Measurements from ENCODE around the gene KLK13.

The KLK13 gene

DNA sequence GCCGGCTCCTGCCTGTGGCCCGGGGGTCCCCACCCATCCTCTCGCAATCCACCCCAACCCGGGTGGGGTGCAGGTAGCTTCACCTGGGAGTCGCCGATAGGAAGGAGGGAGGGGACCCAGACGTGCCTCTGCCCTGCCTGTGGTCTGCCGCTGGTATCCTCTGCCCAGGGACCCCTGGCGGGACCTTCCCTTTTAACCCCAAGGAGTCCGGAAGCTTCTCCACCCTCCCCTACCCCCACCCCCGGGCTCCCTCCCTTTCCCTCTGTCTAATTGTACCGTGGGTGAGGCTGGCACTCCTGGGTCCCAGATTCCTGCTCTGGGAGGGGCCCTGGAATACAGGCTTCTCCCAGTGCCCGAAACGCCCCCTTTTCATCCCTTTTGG, 45.4 kb downstream of the KLK13 start, which contains the start of gene KLK10:
TSS of gene KLK10 (minus strand) at position 166 of the 382 bp plus-strand sequence. CDS start 579 bp downstream, outside the sequence.
- no peak for DNase-seq (ENCODE audit: low spot score)

DNA sequence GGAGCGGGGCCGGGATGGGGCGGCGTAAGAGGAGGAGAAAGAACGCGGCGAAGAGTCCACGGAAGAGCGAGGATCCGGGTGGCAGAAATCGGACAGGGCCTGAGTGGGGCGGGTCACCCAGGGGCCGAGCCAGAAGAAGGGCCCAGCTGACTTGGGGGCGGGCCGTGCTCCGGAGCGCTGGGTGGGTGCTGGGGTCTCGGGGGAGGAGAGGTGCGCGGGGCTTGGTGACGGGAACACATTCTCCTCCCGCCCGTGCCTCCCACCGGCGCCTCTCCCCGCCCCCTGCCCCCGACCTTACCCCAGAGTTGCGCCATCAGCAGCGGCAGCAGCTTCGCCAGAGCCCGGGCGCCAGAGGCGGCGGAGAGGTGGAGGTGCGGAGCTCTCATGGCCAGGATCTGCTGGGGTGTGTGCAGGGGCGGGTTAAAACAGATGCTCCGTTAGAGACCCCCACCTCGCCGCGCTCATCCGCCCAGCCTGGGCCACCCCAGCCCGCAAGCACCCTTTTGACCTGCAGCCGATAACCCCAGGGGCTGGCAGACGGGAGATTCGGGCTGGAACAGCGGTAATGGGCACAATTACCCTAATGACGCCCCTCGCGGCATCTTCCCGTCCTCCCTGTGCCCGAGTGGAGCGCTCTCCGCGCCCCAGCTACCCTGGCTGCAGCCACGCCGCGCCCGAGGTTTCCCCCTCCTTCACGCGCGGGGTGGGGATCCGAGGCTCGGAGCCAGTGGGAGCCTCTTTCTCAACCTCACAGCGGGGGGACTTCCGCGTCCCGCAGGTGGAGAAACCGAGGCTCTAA, 45.9 kb downstream of the KLK13 start:
- no peak for DNase-seq (ENCODE audit: low spot score)

DNA sequence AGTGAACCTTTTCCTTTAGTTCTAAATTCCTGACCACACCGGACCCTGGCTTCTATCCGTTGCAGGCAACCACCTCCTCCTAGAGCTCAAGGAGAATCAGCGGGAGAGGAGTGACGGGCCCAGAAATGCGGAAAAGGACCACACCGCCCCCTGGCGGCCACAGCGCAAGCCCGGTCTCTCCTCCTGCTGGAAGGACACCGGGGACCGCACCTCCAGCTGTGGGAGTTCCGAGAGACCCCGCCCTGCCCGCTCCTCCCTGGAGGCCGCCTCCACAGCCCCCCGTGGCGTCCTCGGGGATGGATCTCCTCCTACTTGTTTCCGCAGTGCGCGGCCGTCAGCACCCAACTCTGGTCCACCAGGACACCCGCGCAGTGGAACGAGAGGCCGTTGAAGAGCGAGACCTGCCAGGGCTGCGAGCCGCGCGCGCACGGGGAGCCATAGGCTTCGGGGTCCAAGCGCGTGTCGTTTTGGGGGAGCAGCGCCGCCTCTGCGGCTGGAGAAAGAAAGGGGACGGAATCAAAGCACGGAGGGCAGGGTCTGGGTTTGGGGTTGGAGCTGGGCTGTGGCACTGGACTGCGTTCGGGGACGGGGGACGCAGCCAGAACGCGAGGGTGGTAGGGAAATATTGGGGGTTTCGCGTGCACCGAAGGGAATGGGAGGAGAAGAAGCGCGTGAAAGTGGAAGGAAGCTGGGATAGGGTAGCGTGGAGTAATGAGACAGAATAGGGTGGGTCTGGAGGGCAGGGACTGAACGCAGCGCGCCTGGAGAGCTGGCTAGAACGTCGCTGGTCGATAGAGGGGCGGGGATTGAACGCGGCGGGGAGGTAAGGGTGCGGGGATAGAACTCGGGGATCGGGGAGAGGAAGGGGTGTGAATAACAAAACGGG, 47.9 kb downstream of the KLK13 start:
- DNase-seq (ENCODE audit: low spot score): peak; percentile 29

DNA sequence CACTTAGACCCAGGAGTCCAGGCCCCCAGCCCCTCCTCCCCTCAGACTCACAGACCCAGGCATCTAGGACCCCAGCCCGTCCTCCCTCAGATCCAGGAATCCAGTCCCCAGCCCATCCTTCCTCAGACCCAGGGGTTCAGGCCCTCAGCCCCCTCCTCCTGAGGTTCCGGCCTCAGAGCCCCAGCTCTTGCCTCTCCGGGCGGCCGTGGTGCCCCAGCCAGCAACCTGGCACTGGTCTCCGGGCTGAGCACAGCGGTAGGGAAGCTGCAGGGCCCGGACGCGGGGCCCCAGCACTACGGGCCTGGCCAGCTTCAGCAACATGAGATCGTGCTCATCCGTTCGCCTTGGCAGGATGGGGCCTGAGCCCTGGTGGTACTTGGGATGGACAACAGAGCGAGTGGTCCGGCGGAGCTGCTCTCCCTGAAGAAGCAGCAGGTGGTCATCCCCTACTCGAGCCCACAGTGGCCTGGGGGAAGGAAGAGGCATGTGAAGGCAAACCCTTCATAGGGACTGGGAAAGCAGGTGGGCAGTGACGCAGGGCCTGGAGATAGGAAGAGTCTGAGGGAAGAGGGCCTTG, 49.1 kb downstream of the KLK13 start:
- DNase-seq (ENCODE audit: low spot score): no peak

DNA sequence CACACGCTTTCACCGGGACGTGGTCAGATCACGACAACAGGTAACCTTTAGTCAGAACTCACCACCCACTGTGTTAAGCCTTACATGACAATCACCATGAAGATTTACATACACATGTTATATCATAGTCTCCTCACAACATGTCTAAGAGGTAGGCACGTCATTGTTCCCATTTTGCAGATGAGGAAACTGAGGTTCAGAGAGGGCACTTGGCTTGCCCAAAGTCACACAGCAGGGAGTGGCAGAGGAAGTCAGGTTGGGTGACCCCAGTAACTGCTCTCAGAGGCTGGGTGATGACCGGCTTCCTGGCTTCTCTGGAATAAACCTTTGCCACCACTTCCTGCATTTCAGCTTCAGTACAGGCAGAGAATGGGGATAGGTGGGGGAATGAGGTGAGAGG, 50.6 kb downstream of the KLK13 start:
- no peak for DNase-seq (ENCODE audit: low spot score)

DNA sequence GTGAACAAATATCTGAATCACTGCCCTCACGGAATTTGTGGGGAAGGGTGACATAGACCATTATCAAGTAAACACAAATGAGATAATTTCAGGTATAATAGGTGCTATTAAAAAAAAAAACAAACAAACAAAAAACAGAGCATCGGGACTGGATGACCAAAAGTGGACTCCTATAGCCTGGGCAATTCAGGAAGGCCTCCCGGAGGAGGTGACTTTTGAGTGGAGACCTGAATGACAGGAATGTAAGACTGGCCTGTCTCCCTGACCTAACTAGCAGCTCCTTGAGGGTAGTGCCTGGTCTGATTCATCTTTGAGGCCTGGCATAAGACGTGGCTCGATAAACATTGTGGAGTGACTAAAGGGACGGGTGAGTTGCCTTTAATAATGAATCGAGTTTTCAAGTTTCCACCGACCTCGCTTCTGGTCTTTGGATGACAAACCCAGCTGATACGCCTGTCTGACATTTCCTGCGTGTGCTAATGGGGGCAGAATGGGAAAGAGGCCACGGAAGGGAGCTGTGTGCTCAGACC, 52.2 kb downstream of the KLK13 start:
- DNase-seq (ENCODE audit: low spot score): no peak

DNA sequence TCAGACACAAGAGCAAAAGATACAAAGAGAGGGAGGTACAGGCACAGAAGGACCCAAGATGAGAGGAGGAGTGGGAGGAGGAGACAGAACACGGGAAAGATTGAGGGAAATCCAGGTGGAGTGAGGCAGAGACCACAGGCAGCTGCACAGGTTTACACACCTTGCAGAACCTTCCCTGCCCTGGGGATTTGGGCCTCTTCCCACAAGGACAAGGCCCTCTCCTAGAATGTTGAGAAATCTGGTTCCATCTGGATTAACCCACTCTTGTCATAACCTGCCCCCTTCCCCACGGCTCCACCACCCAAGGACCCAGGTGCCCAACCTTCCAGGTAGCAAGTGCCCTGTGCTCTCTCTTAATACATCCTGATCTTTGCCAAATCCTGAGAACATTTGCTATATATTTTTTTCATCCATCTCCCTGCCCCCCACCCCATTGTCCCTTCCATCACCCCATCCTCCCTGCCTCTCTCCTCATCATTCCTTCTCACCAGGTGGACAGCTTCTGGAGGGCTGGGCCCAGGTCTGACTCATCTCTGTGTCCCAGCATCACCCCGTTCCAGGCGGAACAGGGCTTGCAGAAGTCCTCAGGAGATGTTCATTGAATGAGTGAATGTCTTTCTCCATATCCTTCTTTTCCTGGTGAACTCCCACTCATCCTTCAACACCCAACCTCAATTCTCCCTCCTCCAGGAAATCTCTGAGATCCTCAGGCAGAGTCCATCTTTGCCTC, 54.7 kb downstream of the KLK13 start:
- DNase-seq (ENCODE audit: low spot score): no peak

DNA sequence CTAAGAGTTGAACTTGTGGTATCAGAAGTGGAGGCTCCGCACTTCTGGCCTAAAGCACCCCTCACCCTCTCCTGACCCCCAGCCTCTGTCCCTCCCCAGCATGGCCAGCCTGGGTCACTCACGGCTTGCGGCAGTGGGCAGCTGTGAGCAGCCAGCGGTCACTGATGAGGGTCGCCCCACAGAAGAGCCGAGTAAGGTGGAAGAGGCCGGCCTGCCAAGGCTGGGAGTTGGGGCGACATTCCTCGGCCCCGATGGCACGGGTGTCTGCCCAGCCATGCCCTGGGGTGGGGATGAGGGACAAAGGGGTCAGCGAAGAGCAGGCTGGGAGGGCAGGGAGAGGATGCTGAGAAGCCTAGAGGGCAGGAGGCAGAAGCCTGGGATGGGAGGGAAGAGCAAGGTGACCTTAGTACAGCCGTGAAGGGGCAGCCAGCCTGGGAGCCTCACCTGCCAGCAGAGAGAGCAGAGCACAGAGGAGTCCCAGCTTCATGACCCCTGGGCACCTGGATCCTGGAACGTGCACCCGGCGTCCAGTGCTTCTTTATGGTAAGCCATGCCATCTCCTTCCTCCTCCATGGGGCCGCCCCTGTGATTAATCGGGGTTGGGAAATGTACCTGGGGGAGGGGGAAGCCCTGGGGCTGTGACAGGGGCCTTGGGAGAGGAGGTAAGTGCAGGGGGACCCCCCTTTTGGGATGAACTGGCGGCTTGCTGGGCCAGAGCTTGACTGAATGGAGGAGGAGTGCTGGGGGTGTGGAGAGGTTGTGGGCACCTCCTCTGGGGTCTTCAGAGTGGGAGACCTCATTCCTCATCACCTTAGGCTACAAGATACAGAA, 55.6 kb downstream of the KLK13 start:
- no peak for DNase-seq (ENCODE audit: low spot score)

DNA sequence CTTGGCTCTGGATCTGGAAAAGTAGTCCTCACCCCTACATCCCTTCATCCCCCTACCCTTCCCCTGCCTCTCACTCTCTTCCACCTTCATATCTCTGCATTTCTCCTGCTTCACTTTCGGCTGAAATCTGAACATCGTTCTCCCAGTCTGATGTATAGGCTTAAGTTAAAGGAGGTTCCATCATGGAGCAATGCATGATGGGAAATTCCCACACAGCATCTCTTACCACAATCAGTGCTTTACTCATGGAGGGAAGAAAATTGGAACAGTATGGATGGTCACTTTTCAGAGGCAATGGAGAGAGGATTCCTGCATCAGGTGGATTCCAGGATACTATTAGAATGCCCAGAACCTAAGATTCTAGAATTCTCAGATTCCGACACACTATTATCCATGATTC, 57.4 kb downstream of the KLK13 start:
- no peak for DNase-seq (ENCODE audit: low spot score)

DNA sequence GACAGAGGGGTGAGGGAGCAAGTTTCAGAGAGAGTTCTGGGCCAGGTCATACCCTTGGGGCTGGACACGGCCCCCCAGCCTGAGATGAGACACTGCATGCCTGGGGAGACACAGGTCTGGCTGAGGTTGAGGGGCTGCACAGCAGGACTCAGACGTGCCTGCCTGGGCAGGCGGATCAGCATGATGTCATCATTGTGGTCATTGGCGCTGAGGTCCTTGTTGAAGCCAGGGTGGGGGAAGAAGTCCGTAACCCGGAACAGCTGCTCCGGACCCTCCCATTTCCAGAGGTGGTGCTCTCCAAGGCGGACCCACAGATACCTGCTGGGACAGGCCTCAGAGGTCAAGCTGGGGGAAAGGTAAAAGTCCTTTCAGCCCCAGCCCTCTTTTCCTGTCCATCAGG, 58.5 kb downstream of the KLK13 start:
- DNase-seq (ENCODE audit: low spot score): no peak
